HG03175 (cell line): Measurements from ENCODE around the gene MANBA.
A peak's percentile ranks its signal among the peaks of the same experiment; 100 is the strongest.

Experiments
- ATAC-seq: cut with Tn5 transposase; IDR thresholded peaks from one replicate; pipeline ENCODE4 v1.9.1; 2021; ENCODE audit warnings: mild to moderate bottlenecking, moderate library complexity; ENCODE audit not compliant: unreplicated experiment

MANBA gene

GRCh38 chr4:102760645-102761295, at the start of gene MANBA:
TSS of gene MANBA (minus strand) at chr4:102760968. CDS start at chr4:102760894, 74 bp downstream.
- ATAC-seq = peak; percentile 93

- no peak for ATAC-seq
Measured at GRCh38 chr4:102809691-102810090, 48.9 kb upstream of the MANBA start.

- peak; percentile 52 for ATAC-seq
Measured at GRCh38 chr4:102809190-102809589, 48.4 kb upstream of the MANBA start.

- ATAC-seq = no peak
Measured at GRCh38 chr4:102808009-102808408, 47.2 kb upstream of the MANBA start.

GRCh38 chr4:102807345-102807744, 46.6 kb upstream of the MANBA start:
- peak; percentile 47 for ATAC-seq

GRCh38 chr4:102799816-102800215, 39.0 kb upstream of the MANBA start:
- no peak for ATAC-seq

- no peak for ATAC-seq
Measured at GRCh38 chr4:102794999-102795398, 34.2 kb upstream of the MANBA start.

- ATAC-seq = no peak
Measured at GRCh38 chr4:102792361-102792936, 31.7 kb upstream of the MANBA start.

GRCh38 chr4:102791318-102791835, 30.6 kb upstream of the MANBA start:
- no peak for ATAC-seq

GRCh38 chr4:102789317-102789717, 28.5 kb upstream of the MANBA start:
- ATAC-seq = no peak

- ATAC-seq = no peak
Measured at GRCh38 chr4:102787944-102788343, 27.2 kb upstream of the MANBA start.

GRCh38 chr4:102787096-102787881, 26.5 kb upstream of the MANBA start:
- ATAC-seq = no peak

GRCh38 chr4:102786279-102786678, 25.5 kb upstream of the MANBA start:
- no peak for ATAC-seq

GRCh38 chr4:102783006-102783405, 22.2 kb upstream of the MANBA start:
- ATAC-seq = no peak

GRCh38 chr4:102781570-102781969, 20.8 kb upstream of the MANBA start:
- no peak for ATAC-seq

GRCh38 chr4:102780476-102781144, 19.8 kb upstream of the MANBA start:
- ATAC-seq = no peak

GRCh38 chr4:102779204-102779603, 18.4 kb upstream of the MANBA start:
- no peak for ATAC-seq

GRCh38 chr4:102778720-102779119, 18.0 kb upstream of the MANBA start:
- ATAC-seq = no peak

- ATAC-seq = no peak
Measured at GRCh38 chr4:102775805-102776204, 15.0 kb upstream of the MANBA start.

GRCh38 chr4:102774254-102774653, 13.5 kb upstream of the MANBA start:
- no peak for ATAC-seq

- no peak for ATAC-seq
Measured at GRCh38 chr4:102772738-102773340, 12.1 kb upstream of the MANBA start.
